OCI-LY3 (cell line): ENCODE data around the gene ME1.

Source experiments
- H2AFZ ChIP-seq: fragments of 200-600, 300-600 bp; shearing (Covaris generic); 2 replicates; pipeline ENCODE4 v1.6.0; 2014; ENCODE audit warnings: antibody characterized with exemption, low read depth, low read length
- H3K27ac ChIP-seq: fragments of 200-600, 300-600 bp; sonication (generic); 2 replicates; pipeline ENCODE4 v1.5.1; 2014; ENCODE audit warnings: mild to moderate bottlenecking, low read length, moderate library complexity, mixed read lengths
- H3K27me3 ChIP-seq: fragments of 200-600, 300-600 bp; sonication (generic); 2 replicates; pipeline ENCODE4 v1.6.1; 2014; ENCODE audit warnings: low read depth, low read length, mixed read lengths
- H3K36me3 ChIP-seq: fragments of 200-600, 300-600 bp; sonication (generic); replicated peaks from 2 replicates; pipeline ENCODE3; 2014; ENCODE audit warnings: low read depth, low read length, mixed read lengths
- H3K4me1 ChIP-seq: fragments of 300-600, 200-600 bp; sonication (generic); 2 replicates; pipeline ENCODE4 v1.6.1; 2014; ENCODE audit warnings: low read length, mixed read lengths
- H3K4me2 ChIP-seq: fragments of 200-600, 300-600 bp; sonication (generic); 2 replicates; pipeline ENCODE4 v1.6.1; 2014; ENCODE audit warnings: low read length, mixed read lengths
- H3K4me3 ChIP-seq: fragments of 300-600, 200-600 bp; sonication (generic); 2 replicates; pipeline ENCODE4 v1.5.1; 2014; ENCODE audit warnings: antibody characterized with exemption, mild to moderate bottlenecking, low read length, moderate library complexity
- H3K79me2 ChIP-seq: fragments of 300-600, 200-600 bp; shearing (Covaris generic); 2 replicates; pipeline ENCODE4 v1.6.1; 2014; ENCODE audit warnings: mild to moderate bottlenecking, low read length, mixed read lengths
- H3K9ac ChIP-seq: fragments of 300-600, 200-600 bp; shearing (Covaris generic); 2 replicates; pipeline ENCODE4 v1.6.0; 2014; ENCODE audit warnings: mild to moderate bottlenecking, low read length, moderate library complexity
- H3K9me3 ChIP-seq: fragments of 200-600, 300-600 bp; shearing (Covaris generic); 2 replicates; pipeline ENCODE4 v1.6.1; 2014; ENCODE audit warnings: low read length, mixed read lengths; ENCODE audit not compliant: insufficient read depth
- H4K20me1 ChIP-seq: fragments of 200-600, 300-600 bp; sonication (generic); 2 replicates; pipeline ENCODE4 v1.6.1; 2016; ENCODE audit warnings: low read length, mixed read lengths; ENCODE audit not compliant: insufficient read depth
- EZH2phosphoT487 ChIP-seq: fragments of 200-600 bp; shearing (Covaris generic); IDR thresholded peaks from 2 replicates; pipeline ENCODE4 v1.6.1; 2018; ENCODE audit warnings: antibody characterized with exemption, mixed run types, low read depth
- TF ChIP-seq, protein P1 (sequence below): fragments of 200-600, 300-600 bp; sonication (generic); IDR thresholded peaks from 2 replicates; pipeline ENCODE4 v1.5.1; 2014; ENCODE audit warnings: antibody characterized with exemption, low read length, low read depth

Gene ME1

DNA sequence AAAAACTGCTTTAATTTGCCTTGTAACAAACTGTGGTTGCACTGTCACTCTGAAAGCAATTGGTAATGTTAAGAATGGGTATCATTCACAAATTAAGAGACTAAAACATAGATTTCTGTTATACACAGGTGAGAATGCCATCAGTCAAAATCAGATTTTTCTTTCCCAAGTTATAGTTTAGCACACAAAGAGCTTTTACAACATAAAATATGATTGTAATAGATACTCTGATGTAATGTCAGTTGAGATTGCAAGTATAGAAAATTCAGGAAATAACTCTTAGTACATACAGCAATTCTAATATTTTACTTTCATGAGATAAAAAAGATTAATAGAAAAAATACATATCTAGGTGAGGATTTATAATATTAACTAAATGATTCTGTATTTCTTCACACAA lies 2.3 kb upstream of the ME1 start:
- Histone ChIP-seq H3K27ac (no peak overlapping the region), H3K4me2 (no peak overlapping the region), H3K4me3 (no peak overlapping the region)

DNA sequence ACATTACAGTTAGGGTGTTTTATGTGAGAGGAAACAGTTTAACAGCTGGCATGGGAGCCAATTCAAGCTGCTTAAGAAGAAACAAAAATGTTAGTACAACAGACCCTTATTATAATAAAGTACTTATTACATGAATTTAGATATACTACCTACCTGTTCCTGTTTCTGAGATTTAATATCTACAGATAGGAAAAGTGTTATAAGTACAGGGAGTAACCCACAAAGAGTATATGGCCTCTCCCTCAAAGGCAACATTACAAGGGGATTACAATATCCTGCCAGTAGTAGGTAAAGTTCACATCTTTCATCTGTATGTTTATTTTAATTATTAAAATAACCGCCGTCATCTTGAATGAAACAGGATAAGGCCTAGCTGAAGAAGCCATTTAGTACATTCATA lies 1.8 kb upstream of the ME1 start:
- no peak overlapping the region for H3K27ac ChIP-seq

More for the DNA sequence above, 2.3 kb upstream of the ME1 start:
- Histone ChIP-seq H3K4me1 (no peaks in the 10 kb centered on the region), H3K27me3 (no peaks in the 10 kb centered on the region), H3K79me2 (no peaks in the 10 kb centered on the region), H3K36me3 (no peaks in the 10 kb centered on the region), H2AFZ (no peak overlapping the region), H3K9me3 (no peaks in the 10 kb centered on the region), H3K9ac (no peak overlapping the region), H4K20me1 (no peaks in the 10 kb centered on the region)
- no peak for TF ChIP-seq EZH2phosphoT487
- TF ChIP-seq, protein P1, sequence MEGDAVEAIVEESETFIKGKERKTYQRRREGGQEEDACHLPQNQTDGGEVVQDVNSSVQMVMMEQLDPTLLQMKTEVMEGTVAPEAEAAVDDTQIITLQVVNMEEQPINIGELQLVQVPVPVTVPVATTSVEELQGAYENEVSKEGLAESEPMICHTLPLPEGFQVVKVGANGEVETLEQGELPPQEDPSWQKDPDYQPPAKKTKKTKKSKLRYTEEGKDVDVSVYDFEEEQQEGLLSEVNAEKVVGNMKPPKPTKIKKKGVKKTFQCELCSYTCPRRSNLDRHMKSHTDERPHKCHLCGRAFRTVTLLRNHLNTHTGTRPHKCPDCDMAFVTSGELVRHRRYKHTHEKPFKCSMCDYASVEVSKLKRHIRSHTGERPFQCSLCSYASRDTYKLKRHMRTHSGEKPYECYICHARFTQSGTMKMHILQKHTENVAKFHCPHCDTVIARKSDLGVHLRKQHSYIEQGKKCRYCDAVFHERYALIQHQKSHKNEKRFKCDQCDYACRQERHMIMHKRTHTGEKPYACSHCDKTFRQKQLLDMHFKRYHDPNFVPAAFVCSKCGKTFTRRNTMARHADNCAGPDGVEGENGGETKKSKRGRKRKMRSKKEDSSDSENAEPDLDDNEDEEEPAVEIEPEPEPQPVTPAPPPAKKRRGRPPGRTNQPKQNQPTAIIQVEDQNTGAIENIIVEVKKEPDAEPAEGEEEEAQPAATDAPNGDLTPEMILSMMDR, result no peak

DNA sequence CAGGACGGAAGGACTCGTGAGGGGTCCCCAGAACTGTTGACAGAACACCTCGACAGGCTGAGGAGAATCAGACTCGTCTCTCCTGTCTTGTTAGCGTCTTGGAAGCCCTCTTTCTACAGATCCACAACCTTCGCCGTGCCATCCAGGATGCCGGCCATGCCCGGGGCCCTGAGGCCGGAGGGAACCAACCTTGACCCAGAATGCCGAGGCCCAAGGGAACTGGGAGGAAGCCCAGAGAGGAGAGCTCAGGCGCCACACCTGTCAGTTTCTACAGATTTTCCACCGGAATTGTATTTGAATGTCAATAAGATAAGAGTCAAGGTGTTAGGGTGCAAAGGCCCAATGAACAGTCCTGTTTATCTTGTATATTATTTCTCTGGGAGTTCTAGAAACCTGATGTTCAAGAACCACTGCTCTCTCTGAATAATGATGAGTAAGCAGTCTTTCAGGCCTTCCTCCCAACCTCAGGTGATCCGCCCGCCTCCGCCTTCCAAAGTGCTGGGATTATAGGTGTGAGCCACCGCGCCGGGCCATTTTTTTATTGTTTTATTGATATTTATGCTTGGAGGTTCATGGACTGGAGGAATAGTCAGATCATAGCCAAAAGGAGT lies 799 bp upstream of the ME1 start:
- H4K20me1 ChIP-seq, result no peaks in the 10 kb centered on the region
- no peak overlapping the region for H3K9ac ChIP-seq
- no peak overlapping the region for H2AFZ ChIP-seq
- H3K36me3 ChIP-seq, result no peaks in the 10 kb centered on the region
- H3K4me3 ChIP-seq, result no peak overlapping the region
- no peak overlapping the region for H3K27ac ChIP-seq
- no peaks in the 10 kb centered on the region for H3K9me3 ChIP-seq
- TF ChIP-seq, protein P1, result no peak
- TF ChIP-seq EZH2phosphoT487, result no peak
- no peak overlapping the region for H3K4me2 ChIP-seq
- H3K79me2 ChIP-seq, result no peaks in the 10 kb centered on the region
- no peaks in the 10 kb centered on the region for H3K4me1 ChIP-seq
- no peaks in the 10 kb centered on the region for H3K27me3 ChIP-seq

More for the DNA sequence above, 1.8 kb upstream of the ME1 start:
- Histone ChIP-seq H3K9me3 (no peaks in the 10 kb centered on the region), H2AFZ (no peak overlapping the region), H3K9ac (no peak overlapping the region), H3K4me1 (no peaks in the 10 kb centered on the region), H3K4me2 (no peak overlapping the region), H3K79me2 (no peaks in the 10 kb centered on the region), H3K4me3 (no peak overlapping the region), H4K20me1 (no peaks in the 10 kb centered on the region), H3K36me3 (no peaks in the 10 kb centered on the region), H3K27me3 (no peaks in the 10 kb centered on the region)
- TF ChIP-seq, protein P1, result no peak
- no peak for TF ChIP-seq EZH2phosphoT487

DNA sequence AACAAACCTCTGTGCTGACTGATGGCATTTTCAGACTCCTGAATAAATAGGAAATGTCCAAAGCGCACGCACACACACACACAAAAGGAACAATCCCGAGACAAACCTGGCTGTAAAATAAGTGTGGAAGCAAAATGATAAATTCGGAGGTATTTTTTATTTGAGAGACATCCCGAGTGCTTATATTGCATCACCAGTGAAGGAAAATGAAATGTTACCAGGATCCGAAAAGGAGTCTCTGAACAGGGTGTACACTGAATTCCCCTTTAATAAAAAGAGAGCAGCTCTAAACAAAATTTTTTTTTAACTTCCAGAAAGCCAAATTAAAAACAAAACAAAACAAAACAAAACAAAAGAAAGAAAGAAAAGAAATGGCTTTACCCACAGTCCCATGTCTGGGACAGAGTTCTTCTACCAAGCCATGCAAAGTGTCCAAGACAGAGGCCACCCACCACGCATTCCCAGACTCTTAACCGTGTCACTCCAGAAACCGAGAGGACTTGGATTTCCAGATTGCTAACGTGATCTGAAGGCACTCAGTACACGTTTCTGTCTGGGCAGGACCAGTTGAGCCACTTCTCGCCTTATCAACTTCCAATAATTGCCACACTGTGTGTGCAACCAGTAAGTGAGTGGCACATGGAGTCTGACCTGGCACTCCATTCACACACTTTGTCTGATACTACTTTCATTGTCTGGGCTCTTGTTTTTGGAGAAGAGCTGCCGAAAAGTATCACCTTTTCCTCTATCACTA lies 817 bp downstream of the ME1 start:
- Histone ChIP-seq H3K27ac (no peak overlapping the region), H3K79me2 (no peaks in the 10 kb centered on the region), H3K4me2 (no peak overlapping the region), H3K27me3 (no peaks in the 10 kb centered on the region), H3K4me3 (no peak overlapping the region), H2AFZ (no peak overlapping the region), H3K9ac (no peak overlapping the region), H4K20me1 (no peaks in the 10 kb centered on the region), H3K4me1 (no peaks in the 10 kb centered on the region), H3K9me3 (no peaks in the 10 kb centered on the region), H3K36me3 (no peaks in the 10 kb centered on the region)
- TF ChIP-seq, protein P1, result no peak
- no peak for TF ChIP-seq EZH2phosphoT487
